A204.1 (cell line): ENCODE measurements around the gene TOM1L2.

Source experiments
- FAIRE-seq: peaks from 2 replicates; lab custom pipeline; 2012; peaks lifted over from hg19 to GRCh38; lab: Jason Lieb, UNC

TOM1L2 gene

DNA sequence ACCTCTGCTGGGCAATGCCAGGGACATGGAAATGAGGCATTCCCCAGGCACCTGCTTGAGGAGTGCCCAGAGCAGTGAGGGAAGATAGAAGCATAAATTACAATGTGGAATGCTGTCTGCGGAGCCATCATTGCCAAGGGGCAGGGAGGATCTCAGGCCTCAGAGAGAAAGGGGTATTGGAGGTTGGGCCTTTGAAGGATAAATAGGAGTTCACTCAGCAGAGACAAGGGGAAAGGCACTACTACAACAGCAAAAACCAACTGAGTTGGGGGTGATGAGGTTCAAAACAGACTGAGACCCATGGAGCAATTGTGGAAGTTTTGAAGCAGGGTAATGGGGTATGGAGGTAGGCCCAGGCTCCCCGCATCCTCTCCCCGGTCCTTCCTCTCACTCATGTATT is 168.2 kb downstream of the TOM1L2 start:
- no peak for FAIRE-seq

DNA sequence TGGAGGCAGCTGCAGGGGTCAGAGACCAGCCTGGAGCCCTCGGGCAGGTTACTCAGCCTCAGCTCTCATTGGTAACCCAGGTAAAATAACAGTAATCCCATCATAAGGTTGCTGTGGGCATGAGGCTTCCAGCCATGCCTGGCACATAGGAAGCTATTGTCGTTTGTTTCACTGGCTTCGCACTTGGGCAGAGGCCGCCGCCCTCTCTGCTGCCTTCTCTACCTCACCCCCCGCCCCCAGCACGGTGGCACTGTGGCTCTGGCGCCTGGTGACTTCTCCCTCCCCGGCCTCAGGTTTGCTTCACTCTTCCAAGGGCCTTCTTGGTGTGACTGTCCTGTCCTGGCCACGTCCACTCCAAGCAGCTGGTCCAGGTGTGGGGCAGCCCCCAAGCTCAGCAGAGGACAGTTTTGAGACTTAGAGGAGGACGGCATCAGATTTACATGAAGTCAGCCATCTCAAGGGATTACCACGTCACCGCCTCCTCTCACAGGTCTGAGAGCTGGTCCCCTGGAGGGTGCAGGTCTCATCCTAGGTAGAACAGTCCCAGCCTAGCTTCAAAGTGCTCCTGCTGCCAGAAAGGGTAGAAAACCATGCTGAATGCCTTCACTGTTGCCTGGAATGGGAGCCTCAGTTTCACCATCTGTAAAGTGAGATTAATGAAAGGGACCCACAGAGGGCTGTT is 170.3 kb downstream of the TOM1L2 start:
- no peak for FAIRE-seq

DNA sequence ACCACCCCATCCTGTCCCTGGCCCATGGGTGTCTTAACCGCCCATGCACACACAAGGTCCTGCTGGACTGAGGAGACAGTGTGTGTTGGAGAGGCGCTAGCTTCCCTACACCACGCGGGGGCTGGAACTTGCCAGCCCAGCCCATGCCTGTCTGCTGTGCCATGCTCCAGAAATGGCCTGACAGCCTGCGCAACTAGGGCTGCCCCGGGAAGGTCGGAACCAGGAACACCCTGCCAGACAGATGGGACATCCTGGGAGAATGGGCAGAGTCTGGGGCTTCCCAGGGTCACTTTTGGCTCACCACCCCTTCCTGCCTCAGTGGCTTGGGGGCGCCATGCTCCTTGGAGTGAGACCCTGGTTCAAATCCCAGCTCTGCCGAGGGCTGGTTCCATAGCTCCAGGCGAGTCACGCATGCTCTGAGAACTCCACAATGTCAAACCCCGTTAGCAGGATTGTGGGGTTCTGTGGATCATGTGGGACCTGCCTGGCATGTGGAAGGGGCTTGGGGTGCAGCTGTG is 171.6 kb downstream of the TOM1L2 start:
- no peak for FAIRE-seq

DNA sequence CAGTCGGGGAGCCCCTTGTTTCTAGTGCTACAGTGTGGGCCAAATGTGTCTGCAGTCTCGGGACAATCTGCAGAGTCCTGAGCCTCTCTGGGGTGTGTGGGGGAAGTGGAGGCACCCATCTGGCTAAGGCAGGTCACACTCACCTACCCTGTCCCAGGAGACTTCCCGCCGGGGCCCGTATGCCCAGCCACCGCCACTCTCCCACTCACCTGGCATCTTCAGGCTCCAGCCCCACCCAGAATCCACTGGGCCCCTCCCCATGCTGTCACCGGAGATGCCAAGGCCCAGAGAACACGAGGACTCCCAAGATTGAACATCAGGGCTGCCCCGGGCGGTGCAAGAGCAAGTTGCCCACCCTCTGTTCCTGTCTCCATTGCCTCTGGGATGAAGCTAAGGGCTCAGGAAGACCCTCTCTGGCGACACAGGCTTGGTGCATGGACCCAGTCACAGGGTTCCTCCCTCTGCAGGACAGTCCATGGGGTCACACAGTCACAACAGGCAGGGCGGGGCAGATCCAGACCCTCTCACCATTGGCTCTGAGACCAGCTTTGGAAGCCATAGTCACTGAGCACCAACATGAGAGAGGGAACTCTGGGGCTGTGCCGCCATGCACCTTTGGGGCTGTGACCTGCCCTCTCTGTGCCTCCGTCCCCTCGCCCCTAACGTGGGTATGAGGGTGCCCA is 173.5 kb downstream of the TOM1L2 start:
- no peak for FAIRE-seq

DNA sequence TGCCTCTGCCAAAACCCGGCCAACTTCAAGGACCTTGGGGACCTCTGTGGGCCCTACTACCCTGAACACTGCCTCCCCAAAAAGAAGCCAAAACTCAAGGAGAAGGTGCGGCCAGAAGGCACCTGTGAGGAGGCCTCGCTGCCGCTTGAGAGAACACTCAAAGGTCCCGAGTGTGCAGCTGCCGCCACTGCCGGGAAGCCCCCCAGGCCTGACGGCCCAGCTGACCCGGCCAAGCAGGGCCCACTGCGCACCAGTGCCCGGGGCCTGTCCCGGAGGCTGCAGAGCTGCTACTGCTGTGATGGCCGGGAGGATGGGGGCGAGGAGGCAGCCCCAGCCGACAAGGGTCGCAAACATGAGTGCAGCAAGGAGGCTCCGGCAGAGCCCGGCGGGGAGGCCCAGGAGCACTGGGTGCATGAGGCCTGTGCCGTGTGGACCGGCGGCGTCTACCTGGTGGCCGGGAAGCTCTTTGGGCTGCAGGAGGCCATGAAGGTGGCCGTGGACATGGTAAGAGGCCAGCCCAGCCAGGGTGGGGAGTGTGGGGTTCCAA is 174.1 kb downstream of the TOM1L2 start:
- FAIRE-seq = no peak

DNA sequence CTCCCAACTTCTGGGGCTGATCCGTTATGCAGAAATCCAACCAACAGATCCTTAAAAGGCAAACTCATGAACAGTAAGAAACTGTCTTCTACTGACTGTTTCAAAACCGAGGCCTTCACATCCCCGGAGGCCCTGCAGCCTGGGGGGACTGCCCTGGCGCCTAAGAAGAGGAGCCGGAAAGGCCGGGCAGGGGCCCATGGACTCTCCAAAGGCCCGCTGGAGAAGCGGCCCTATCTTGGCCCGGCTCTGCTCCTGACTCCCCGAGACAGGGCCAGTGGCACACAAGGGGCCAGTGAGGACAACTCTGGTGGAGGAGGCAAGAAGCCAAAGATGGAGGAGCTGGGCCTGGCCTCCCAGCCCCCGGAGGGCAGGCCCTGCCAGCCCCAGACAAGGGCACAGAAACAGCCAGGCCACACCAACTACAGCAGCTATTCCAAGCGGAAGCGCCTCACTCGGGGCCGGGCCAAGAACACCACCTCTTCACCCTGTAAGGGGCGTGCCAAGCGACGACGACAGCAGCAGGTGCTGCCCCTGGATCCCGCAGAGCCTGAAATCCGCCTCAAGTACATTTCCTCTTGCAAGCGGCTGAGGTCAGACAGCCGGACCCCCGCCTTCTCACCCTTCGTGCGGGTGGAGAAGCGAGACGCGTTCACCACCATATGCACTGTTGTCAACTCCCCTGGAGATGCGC is 174.9 kb downstream of the TOM1L2 start:
- no peak for FAIRE-seq

DNA sequence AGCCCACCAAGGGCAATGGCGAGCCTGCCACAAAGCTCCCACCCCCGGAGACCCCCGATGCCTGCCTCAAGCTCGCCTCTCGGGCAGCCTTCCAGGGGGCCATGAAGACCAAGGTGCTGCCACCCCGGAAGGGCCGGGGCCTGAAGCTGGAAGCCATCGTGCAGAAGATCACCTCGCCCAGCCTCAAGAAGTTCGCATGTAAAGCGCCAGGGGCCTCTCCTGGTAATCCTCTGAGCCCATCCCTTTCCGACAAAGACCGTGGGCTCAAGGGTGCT is 175.5 kb downstream of the TOM1L2 start:
- no peak for FAIRE-seq

DNA sequence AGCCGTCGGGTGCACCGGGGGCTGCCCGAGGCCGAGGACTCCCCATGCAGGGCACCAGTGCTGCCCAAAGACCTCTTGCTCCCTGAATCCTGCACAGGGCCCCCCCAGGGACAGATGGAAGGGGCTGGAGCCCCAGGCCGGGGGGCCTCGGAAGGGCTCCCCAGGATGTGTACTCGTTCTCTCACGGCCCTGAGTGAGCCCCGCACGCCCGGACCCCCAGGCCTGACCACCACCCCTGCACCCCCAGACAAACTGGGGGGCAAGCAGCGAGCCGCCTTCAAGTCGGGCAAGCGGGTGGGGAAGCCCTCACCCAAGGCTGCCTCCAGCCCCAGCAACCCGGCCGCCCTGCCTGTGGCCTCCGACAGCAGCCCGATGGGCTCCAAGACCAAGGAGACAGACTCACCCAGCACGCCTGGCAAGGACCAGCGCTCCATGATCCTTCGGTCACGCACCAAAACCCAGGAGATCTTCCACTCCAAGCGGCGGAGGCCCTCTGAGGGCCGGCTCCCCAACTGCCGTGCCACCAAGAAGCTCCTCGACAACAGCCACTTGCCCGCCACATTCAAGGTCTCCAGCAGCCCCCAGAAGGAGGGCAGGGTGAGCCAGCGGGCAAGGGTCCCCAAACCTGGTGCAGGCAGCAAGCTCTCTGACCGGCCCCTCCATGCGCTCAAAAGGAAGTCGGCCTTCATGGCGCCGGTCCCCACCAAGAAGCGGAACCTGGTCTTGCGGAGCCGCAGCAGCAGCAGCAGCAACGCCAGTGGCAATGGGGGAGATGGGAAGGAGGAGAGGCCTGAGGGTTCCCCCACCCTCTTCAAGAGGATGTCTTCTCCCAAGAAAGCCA is 176.0 kb downstream of the TOM1L2 start:
- no peak for FAIRE-seq

DNA sequence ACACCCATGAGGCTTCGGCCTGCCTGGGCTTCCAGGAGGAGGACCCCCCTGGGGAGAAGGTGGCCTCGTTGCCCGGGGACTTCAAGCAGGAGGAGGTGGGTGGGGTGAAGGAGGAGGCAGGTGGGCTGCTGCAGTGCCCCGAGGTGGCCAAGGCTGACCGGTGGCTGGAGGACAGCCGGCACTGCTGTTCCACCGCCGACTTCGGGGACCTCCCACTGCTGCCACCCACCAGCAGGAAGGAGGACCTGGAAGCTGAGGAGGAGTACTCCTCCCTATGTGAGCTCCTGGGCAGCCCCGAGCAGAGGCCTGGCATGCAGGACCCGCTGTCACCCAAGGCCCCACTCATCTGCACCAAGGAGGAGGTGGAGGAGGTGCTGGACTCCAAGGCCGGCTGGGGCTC is 176.9 kb downstream of the TOM1L2 start:
- no peak for FAIRE-seq

DNA sequence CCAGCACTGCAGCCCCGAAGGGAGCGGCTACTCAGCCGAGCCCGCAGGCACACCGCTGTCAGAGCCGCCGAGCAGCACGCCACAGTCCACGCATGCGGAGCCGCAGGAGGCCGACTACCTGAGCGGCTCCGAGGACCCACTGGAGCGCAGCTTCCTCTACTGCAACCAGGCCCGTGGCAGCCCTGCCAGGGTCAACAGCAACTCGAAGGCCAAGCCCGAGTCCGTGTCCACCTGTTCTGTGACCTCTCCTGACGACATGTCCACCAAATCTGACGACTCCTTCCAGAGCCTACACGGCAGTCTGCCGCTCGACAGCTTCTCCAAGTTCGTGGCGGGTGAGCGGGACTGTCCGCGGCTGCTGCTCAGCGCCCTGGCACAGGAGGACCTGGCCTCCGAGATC is 177.8 kb downstream of the TOM1L2 start:
- FAIRE-seq = no peak
